HUES6 (cell line): ENCODE data around the gene PRKACA.

ENCODE experiments used
- H3K27ac ChIP-seq: 2 replicates; pipeline ENCODE4 v1.7.0; 2013; ENCODE audit warnings: low read depth, mild to moderate bottlenecking, low read length, inconsistent platforms
- H3K27me3 ChIP-seq: 2 replicates; pipeline ENCODE4 v1.6.1; 2013; ENCODE audit warnings: low read length; ENCODE audit not compliant: control insufficient read depth, insufficient read depth
- H3K36me3 ChIP-seq: 2 replicates; pipeline ENCODE4 v1.6.1; 2013; ENCODE audit warnings: low read length; ENCODE audit not compliant: control insufficient read depth, insufficient read depth
- H3K4me1 ChIP-seq: 2 replicates; pipeline ENCODE4 v1.6.1; 2013; ENCODE audit warnings: low read length; ENCODE audit not compliant: control insufficient read depth, insufficient read depth
- H3K4me3 ChIP-seq: 2 replicates; pipeline ENCODE4 v1.5.1; 2013; ENCODE audit warnings: low read depth, low read length
- H3K9ac ChIP-seq: one replicate; pipeline ENCODE4 v1.6.1; 2013; ENCODE audit warnings: mild to moderate bottlenecking, low read length
- H3K9me3 ChIP-seq: 2 replicates; pipeline ENCODE4 v1.6.1; 2013; ENCODE audit warnings: low read depth, low read length; ENCODE audit not compliant: control insufficient read depth, insufficient read depth

Gene PRKACA

DNA sequence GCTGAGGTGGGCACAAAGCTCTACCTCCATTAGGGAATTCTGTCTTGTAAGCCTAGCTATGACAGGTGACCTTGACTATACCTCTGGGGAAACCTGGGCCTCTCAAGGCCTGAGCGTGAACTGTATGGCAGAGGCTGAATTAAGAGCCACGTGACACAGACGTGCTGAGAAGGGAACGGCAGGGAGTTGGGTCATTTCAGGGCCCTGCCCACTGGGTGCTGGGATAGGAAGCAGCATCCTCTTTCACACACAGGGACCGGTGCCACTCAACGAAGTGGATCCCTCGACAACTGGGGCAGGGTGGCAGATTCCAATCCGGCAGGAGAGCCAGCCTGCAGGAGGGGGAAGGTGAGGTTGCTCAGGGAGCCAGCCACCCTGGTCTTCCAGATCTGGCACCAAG is 9.6 kb upstream of the PRKACA start:
- no peak overlapping the region for H3K9ac ChIP-seq
- H3K9me3 ChIP-seq: no peaks in the 10 kb centered on the region
- H3K27ac ChIP-seq: no peak overlapping the region
- no peaks in the 10 kb centered on the region for H3K4me1 ChIP-seq
- no peaks in the 10 kb centered on the region for H3K27me3 ChIP-seq
- no peak overlapping the region for H3K4me3 ChIP-seq
- H3K36me3 ChIP-seq: peaks cover 57% of the 10 kb centered on the region

GRCh38 chr19:14122924-14123323 is 5.4 kb upstream of the PRKACA start:
- H3K4me1 ChIP-seq: peaks cover 10% of the 10 kb centered on the region
- peaks cover 54% of the 10 kb centered on the region for H3K36me3 ChIP-seq
- no peak overlapping the region for H3K27ac ChIP-seq
- no peak overlapping the region for H3K4me3 ChIP-seq
- H3K9me3 ChIP-seq: no peaks in the 10 kb centered on the region
- no peaks in the 10 kb centered on the region for H3K27me3 ChIP-seq
- no peak overlapping the region for H3K9ac ChIP-seq

- peaks cover 39% of the 10 kb centered on the region for H3K36me3 ChIP-seq
Observed at GRCh38 chr19:14120497-14120780, 2.9 kb upstream of the PRKACA start.

GRCh38 chr19:14119644-14120496 is 2.3 kb upstream of the PRKACA start:
- H3K4me3 ChIP-seq: no peak overlapping the region
- H3K9me3 ChIP-seq: no peaks in the 10 kb centered on the region
- peaks cover 33% of the 10 kb centered on the region for H3K36me3 ChIP-seq

More at GRCh38 chr19:14120497-14120780, 2.9 kb upstream of the PRKACA start:
- Histone ChIP-seq H3K4me1 (peaks cover 16% of the 10 kb centered on the region), H3K27me3 (no peaks in the 10 kb centered on the region), H3K9ac (no peak overlapping the region), H3K4me3 (no peak overlapping the region), H3K9me3 (no peaks in the 10 kb centered on the region), H3K27ac (no peak overlapping the region)

GRCh38 chr19:14119146-14119545 is 1.6 kb upstream of the PRKACA start:
- no peak overlapping the region for H3K9ac ChIP-seq
- H3K36me3 ChIP-seq: peaks cover 26% of the 10 kb centered on the region
- H3K9me3 ChIP-seq: no peaks in the 10 kb centered on the region
- H3K4me3 ChIP-seq: peak overlapping the region; percentile 61
- H3K27ac ChIP-seq: no peak overlapping the region
- no peaks in the 10 kb centered on the region for H3K27me3 ChIP-seq
- H3K4me1 ChIP-seq: peaks cover 16% of the 10 kb centered on the region

More at GRCh38 chr19:14119644-14120496, 2.3 kb upstream of the PRKACA start:
- Histone ChIP-seq H3K27me3 (no peaks in the 10 kb centered on the region), H3K27ac (no peak overlapping the region), H3K4me1 (peaks cover 16% of the 10 kb centered on the region), H3K9ac (no peak overlapping the region)

DNA sequence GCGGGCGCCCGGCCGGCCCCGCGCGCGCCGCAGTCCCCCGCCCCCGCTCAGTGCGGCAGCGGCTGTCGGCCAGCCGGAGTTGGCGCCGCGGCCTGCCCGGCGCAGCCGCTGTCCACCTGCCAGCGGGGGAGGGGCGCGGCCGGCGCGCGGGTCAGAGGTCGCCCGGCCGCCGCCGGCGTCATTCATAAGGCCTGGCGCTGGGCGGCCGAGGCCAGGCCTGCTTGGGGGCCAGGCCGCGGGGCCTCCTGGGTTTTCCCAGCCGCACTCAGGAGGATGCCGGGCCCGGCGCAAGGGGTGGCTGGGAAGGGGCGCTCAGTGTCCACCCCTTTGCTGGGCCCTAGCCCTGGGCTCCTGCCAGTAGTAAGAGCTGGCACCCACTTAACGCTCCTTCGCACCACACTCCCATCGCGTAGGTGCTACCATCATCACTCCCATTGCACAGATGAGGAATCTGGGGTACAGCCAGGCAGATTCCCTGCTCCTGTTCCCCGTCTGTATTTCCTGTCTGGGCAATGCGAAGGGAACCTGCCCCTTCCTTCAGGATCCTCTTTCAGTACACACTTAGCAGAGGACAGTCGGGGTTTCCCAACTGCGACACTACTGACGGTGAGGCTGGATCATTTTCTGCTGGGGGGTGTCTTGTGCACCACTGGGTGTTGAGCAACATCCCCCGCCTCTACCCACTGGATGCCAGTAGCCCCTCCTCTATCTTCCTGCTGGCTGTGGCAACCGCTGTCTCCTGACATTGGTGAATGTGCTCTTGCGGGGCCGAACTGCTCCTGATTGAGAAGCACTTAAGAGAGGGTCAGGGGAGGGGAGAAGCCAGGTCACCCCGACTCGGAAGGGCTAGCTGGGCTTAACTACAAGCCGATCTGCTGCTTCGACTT is 846 bp upstream of the PRKACA start:
- H3K9me3 ChIP-seq: no peaks in the 10 kb centered on the region
- peak overlapping the region; percentile 72 for H3K9ac ChIP-seq
- no peaks in the 10 kb centered on the region for H3K27me3 ChIP-seq
- H3K27ac ChIP-seq: no peak overlapping the region
- peaks cover 21% of the 10 kb centered on the region for H3K36me3 ChIP-seq
- H3K4me3 ChIP-seq: peak overlapping the region; percentile 61
- H3K4me1 ChIP-seq: peaks cover 19% of the 10 kb centered on the region

- no peaks in the 10 kb centered on the region for H3K27me3 ChIP-seq
- H3K27ac ChIP-seq: no peak overlapping the region
- peak overlapping the region; percentile 40 for H3K9ac ChIP-seq
- peak overlapping the region; percentile 75 for H3K4me3 ChIP-seq
- no peaks in the 10 kb centered on the region for H3K9me3 ChIP-seq
- H3K4me1 ChIP-seq: peaks cover 32% of the 10 kb centered on the region
- peaks cover 15% of the 10 kb centered on the region for H3K36me3 ChIP-seq
Observed at GRCh38 chr19:14116918-14117578, 514 bp downstream of the PRKACA start.

GRCh38 chr19:14116525-14116917 is 1.0 kb downstream of the PRKACA start:
- H3K9me3 ChIP-seq: no peaks in the 10 kb centered on the region
- H3K9ac ChIP-seq: no peak overlapping the region
- H3K27ac ChIP-seq: no peak overlapping the region
- H3K4me1 ChIP-seq: peaks cover 37% of the 10 kb centered on the region
- peak overlapping the region; percentile 75 for H3K4me3 ChIP-seq
- no peaks in the 10 kb centered on the region for H3K27me3 ChIP-seq
- H3K36me3 ChIP-seq: peaks cover 13% of the 10 kb centered on the region

GRCh38 chr19:14115756-14116155 is 1.8 kb downstream of the PRKACA start:
- Histone ChIP-seq H3K9ac (no peak overlapping the region), H3K27ac (no peak overlapping the region), H3K4me1 (peaks cover 37% of the 10 kb centered on the region), H3K4me3 (no peak overlapping the region), H3K9me3 (no peaks in the 10 kb centered on the region), H3K27me3 (no peaks in the 10 kb centered on the region), H3K36me3 (peaks cover 9% of the 10 kb centered on the region)

GRCh38 chr19:14114854-14115253 is 2.7 kb downstream of the PRKACA start:
- H3K9me3 ChIP-seq: no peaks in the 10 kb centered on the region
- no peak overlapping the region for H3K4me3 ChIP-seq
- peaks cover 37% of the 10 kb centered on the region for H3K4me1 ChIP-seq
- no peak overlapping the region for H3K9ac ChIP-seq
- no peaks in the 10 kb centered on the region for H3K27me3 ChIP-seq
- H3K27ac ChIP-seq: no peak overlapping the region
- peaks cover 3% of the 10 kb centered on the region; the same call in 1 of the 2 replicates for H3K36me3 ChIP-seq
